GM21381 (cell line): ENCODE measurements around the gene CRISPLD2.

ENCODE experiments used
- ATAC-seq: cut with Tn5 transposase; IDR thresholded peaks from one replicate; pipeline ENCODE4 v1.9.1; 2021; ENCODE audit warnings: mild to moderate bottlenecking, moderate library complexity; ENCODE audit not compliant: unreplicated experiment

Gene CRISPLD2

GRCh38 chr16:84907051-84907450 is 87.3 kb downstream of the CRISPLD2 start:
- ATAC-seq = no peak

DNA sequence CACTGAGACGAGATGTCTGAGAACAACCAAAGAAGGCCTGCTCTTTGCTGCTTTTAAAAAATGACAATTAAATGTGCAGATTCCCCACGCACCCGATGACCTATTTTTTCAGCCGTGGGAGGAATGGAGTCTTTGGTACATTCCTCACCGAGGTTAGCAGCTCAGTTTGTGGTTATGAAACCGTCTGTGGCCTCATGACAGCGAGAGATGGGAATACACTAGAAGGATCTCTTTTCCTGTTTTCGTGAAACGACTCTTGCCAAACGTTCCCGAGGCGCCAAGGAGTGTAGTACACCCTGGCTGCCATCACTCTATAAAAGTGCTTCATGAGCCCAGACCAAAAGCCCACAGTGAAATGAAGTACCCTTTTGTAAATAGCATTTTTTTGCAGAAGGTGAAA is 87.8 kb downstream of the CRISPLD2 start:
- ATAC-seq = no peak

- no peak for ATAC-seq
Measured at GRCh38 chr16:84909476-84910085, 89.8 kb downstream of the CRISPLD2 start.

GRCh38 chr16:84911486-84912216 is 91.9 kb downstream of the CRISPLD2 start:
- no peak for ATAC-seq

DNA sequence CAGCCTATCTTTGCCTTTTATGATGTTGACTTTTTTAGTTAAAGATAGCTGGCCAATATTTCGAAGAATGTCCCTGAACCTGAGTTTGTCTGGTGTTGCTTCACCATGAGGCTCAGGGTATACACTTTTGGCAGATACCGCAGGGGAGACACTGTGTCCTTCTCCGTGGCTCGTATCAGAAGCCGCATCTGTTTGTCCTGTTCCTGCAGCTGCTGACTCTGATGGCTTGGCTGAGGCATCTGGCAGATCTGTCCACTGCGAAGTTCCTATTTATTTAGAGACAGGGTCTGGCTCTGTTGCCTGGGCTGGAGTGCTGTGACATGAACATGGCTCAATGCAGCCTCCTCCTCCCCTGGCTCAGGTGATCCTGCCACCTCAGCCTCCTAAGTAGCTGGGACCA is 93.5 kb downstream of the CRISPLD2 start:
- no peak for ATAC-seq

GRCh38 chr16:84914273-84914672 is 94.5 kb downstream of the CRISPLD2 start:
- ATAC-seq = no peak

DNA sequence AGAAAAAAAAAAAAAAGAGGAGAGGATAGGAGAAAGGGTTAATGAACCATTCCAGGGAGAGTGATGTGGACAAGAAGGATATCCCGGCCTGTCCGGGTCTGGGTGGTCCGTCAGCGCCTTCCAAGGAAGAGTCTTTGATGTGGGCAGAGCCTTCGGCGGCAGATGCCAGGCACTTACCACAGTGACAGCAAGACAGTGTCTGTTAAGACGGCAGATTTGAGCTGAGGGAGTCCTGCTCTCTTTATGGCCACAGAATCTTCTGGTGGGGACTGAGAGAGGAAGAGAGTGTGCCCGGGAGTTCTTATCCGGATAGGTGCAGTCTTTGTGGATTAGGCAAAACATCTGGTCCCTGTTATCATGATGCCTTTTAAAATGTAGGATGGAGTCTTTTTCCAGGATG is 96.4 kb downstream of the CRISPLD2 start:
- ATAC-seq = no peak

- ATAC-seq = no peak
Measured at GRCh38 chr16:84916850-84917249, 97.1 kb downstream of the CRISPLD2 start.

DNA sequence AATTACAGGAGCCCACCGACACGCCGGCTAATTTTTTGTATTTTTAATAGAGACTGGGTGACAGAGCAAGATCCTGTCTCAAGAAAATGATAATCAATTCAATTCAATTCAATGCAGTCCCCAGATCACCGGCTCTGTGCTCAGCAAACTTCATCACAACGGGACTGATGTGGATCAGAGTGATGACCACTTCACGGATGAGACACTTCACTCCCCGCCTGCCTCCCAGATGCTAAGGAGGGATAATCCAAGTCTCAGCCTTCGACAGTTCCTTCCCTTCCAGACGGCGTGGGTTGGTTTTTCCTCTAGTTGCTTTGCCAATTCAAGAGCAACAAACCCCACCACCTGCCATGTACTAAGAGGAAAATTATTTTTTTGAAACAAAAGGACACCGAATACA is 97.7 kb downstream of the CRISPLD2 start:
- no peak for ATAC-seq

DNA sequence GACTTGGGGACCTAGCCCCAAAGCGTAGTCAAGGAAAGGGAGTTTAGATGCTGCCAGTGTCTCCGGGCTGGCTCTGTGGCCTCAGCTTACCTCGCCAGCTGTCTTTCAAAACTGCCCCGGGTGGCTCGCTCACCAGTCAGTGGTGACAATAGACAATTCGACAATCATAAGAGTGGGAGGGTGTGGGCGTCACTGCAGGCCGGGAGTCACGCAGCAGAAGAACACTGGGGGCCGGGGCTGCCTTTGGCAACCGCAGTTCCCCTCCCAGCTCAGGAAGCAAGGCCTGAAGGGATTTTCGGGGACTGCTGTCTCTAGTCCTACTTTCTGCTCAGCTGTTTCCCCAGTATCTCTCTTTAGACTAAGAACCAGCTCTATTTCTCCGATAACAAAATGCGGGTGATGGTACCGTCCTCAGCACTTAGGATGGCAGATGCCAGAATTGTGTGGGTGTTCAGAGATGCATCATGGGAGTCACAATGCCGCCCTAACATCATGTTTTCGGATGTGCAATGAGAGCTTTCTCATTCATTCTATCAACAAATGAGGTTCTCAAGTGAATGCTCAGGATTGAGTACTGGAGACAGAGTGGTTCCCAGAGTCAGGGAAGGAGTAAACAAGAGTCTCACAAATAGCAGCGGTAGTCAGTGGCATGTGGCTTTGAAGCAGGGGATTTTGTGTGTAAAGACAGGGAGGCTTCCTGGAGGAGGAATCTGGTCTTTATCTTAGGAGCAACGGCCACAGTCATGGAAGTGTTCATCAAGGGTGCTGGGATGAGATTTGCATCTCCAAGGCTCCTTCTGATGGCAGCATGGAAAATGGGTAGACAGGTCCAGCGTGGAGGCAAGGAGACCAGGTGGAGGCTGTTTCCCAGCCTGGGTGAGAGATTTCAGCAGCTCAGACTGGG is 98.5 kb downstream of the CRISPLD2 start:
- ATAC-seq = no peak

- ATAC-seq = no peak
Measured at GRCh38 chr16:84919269-84919668, 99.5 kb downstream of the CRISPLD2 start.

DNA sequence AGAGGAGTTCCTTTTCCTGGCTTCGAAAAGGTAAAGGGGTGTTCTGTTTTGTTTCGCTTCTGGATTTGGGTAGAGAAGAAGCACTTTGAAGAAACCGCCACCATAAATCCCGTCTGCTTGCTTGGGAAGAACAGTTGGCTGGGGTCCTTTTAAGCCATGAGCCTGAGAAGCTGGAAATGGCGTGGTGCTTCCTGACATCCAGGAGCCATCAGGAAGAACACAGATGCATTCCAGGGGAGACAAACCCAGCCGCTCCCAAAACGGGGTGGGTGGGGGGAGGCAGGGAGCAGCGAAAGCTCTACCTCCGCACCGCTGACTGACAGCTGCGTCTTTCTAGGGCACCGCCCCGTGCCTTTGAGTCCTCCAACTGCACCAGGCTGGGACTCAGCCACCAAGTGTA is 99.9 kb downstream of the CRISPLD2 start:
- no peak for ATAC-seq

- ATAC-seq = no peak
Measured at GRCh38 chr16:84920333-84920732, 100.5 kb downstream of the CRISPLD2 start.

- no peak for ATAC-seq
Measured at GRCh38 chr16:84922351-84923120, 102.8 kb downstream of the CRISPLD2 start.

DNA sequence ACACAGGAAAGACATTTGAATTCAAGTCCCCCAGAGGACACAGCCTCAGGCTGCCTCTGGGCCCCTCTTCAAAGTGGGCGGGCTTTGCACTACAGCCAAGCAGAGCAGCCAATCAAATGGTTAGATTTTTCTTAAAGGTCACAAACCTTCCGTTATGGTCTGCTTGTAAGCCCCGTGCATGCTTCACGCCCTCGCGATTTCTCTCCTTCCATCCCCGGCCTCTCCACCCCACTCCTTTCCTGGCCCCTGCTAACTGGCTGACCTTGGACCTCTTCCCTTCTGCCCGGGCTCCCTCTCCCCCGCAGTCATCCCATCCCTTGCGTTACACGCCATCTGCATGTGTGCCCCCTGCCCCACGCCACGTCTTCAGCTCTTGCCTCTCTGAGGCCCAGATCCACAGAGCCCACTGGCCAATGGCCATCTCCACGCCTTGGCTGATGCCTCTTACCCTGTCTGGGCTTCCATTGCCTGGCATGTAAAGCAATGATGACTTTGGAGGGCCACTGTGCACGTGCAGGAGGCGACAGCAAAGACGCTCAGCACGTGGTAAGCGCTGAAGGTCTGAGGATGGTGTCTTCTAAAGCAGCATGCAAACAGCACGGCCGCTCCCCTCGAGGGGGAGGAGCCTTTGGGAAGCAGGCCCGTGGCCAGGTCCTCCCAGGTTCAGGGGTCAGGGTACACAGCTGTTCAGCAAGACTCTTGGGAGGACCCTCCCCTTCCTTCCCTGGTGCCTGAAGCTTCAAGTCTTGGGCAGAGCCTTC is 104.7 kb downstream of the CRISPLD2 start:
- ATAC-seq = no peak

- no peak for ATAC-seq
Measured at GRCh38 chr16:84925092-84925772, 105.4 kb downstream of the CRISPLD2 start.

- ATAC-seq = no peak
Measured at GRCh38 chr16:84925773-84926372, 106.1 kb downstream of the CRISPLD2 start.

GRCh38 chr16:84926462-84926861 is 106.7 kb downstream of the CRISPLD2 start:
- ATAC-seq = no peak
